GM12872 (cell line): Measurements from ENCODE around the gene AP1S2.

Experiments
- CTCF ChIP-seq: IDR thresholded peaks from 3 replicates; pipeline ENCODE4 v1.5.1; 2011; ENCODE audit warnings: low read depth, mild to moderate bottlenecking, low read length, moderate library complexity; ENCODE audit not compliant: insufficient read depth

Gene AP1S2

GRCh38 chrX:15855568-15856221, 1.1 kb upstream of the AP1S2 start:
- no peak for TF ChIP-seq CTCF

DNA sequence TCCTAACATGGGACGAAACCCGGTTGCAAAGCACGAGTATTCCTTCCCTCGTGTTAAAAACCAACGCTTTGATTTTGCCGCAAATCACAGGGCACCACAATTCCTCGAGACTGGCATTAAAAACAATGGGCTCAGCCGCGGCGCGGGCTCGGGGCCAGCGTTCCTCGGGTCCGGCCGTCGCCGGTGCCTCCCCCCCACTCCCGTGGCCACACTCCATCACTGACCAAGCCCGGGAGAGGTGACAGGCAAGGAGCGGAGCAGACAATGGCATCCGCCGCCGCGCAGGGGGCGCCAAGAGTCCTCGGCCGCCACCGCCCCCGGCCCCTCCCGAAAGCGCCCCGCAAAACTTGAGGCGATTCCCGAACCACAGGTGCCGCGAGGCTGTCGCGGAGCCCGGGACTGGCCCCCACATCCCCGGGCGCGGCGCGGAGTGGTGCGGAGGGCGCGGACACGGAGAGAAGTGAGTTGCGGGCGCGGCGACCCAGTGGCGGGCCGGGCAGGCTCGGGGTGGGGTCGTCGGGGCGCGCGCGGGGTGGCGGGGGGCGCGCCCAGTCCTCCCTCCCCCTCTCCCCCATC, 445 bp downstream of the AP1S2 start:
- TF ChIP-seq CTCF, result peak; percentile 33; the same call in 1 of the 3 replicates

- no peak for TF ChIP-seq CTCF
Observed at GRCh38 chrX:15853586-15854079, 980 bp downstream of the AP1S2 start.

GRCh38 chrX:15849555-15849954, 5.1 kb downstream of the AP1S2 start:
- TF ChIP-seq CTCF, result no peak

GRCh38 chrX:15848576-15848975, 6.0 kb downstream of the AP1S2 start:
- TF ChIP-seq CTCF, result no peak

GRCh38 chrX:15843960-15844359, 10.7 kb downstream of the AP1S2 start:
- no peak for TF ChIP-seq CTCF

GRCh38 chrX:15841853-15842516, 12.6 kb downstream of the AP1S2 start:
- TF ChIP-seq CTCF, result no peak
